GM19455 (cell line): Measurements from ENCODE around the gene NECTIN1.

ENCODE experiments used
- ATAC-seq: cut with Tn5 transposase; IDR thresholded peaks from one replicate; pipeline ENCODE4 v1.9.1; 2021; ENCODE audit not compliant: unreplicated experiment

Gene NECTIN1

GRCh38 chr11:119714189-119714588 is 14.8 kb downstream of the NECTIN1 start:
- no peak for ATAC-seq

- no peak for ATAC-seq
These were observed 15.5 kb downstream of the NECTIN1 start for GRCh38 chr11:119713359-119714040.

- ATAC-seq: no peak
These were observed 16.3 kb downstream of the NECTIN1 start for GRCh38 chr11:119712459-119713358.

GRCh38 chr11:119712006-119712405 is 17.0 kb downstream of the NECTIN1 start:
- ATAC-seq: no peak

- no peak for ATAC-seq
These were observed 17.5 kb downstream of the NECTIN1 start for GRCh38 chr11:119711476-119711875.

- no peak for ATAC-seq
These were observed 18.6 kb downstream of the NECTIN1 start for GRCh38 chr11:119710417-119710816.

- ATAC-seq: no peak
These were observed 19.2 kb downstream of the NECTIN1 start for GRCh38 chr11:119709638-119710346.

GRCh38 chr11:119709171-119709570 is 19.8 kb downstream of the NECTIN1 start:
- ATAC-seq: no peak

GRCh38 chr11:119708384-119708783 is 20.6 kb downstream of the NECTIN1 start:
- ATAC-seq: no peak

GRCh38 chr11:119706887-119707286 is 22.1 kb downstream of the NECTIN1 start:
- ATAC-seq: no peak

GRCh38 chr11:119706029-119706428 is 23.0 kb downstream of the NECTIN1 start:
- ATAC-seq: no peak

- no peak for ATAC-seq
These were observed 23.6 kb downstream of the NECTIN1 start for GRCh38 chr11:119705362-119705761.

GRCh38 chr11:119704849-119705248 is 24.2 kb downstream of the NECTIN1 start:
- no peak for ATAC-seq

GRCh38 chr11:119701591-119702549 is 27.1 kb downstream of the NECTIN1 start:
- no peak for ATAC-seq

GRCh38 chr11:119700536-119701346 is 28.3 kb downstream of the NECTIN1 start:
- ATAC-seq: no peak

- ATAC-seq: no peak
These were observed 29.0 kb downstream of the NECTIN1 start for GRCh38 chr11:119700030-119700429.

GRCh38 chr11:119699227-119699626 is 29.8 kb downstream of the NECTIN1 start:
- ATAC-seq: no peak

GRCh38 chr11:119697882-119698281 is 31.1 kb downstream of the NECTIN1 start:
- no peak for ATAC-seq

- no peak for ATAC-seq
These were observed 31.6 kb downstream of the NECTIN1 start for GRCh38 chr11:119697445-119697844.
